Trophoblast cell (in vitro differentiated cells and primary cell): ENCODE results near the gene ST3GAL2.

Source experiments
- DNase-seq, 2 donors: peaks; one replicate each; pipeline ENCODE4 v3.0.0-alpha.2; 2016
- H2AFZ ChIP-seq: 2 replicates; pipeline ENCODE4 v1.6.1; 2013; ENCODE audit warnings: low read length, moderate library complexity, mild to moderate bottlenecking; ENCODE audit not compliant: insufficient read depth, poor library complexity
- H2AK5ac ChIP-seq: 2 replicates; pipeline ENCODE4 v1.6.1; 2013; ENCODE audit warnings: mild to moderate bottlenecking, low read length
- H2BK120ac ChIP-seq: 2 replicates; pipeline ENCODE4 v1.6.1; 2013; ENCODE audit warnings: low read length, mild to moderate bottlenecking, moderate library complexity; ENCODE audit not compliant: insufficient read depth, poor library complexity
- H2BK12ac ChIP-seq: 2 replicates; pipeline ENCODE4 v1.6.1; 2013; ENCODE audit warnings: mild to moderate bottlenecking, low read length, moderate library complexity
- H2BK5ac ChIP-seq: 2 replicates; pipeline ENCODE4 v1.6.1; 2013; ENCODE audit warnings: low read length, low read depth, moderate library complexity, mild to moderate bottlenecking; ENCODE audit not compliant: poor library complexity
- H3K14ac ChIP-seq: 2 replicates; pipeline ENCODE4 v1.6.1; 2013; ENCODE audit warnings: mild to moderate bottlenecking, low read length
- H3K18ac ChIP-seq: 2 replicates; pipeline ENCODE4 v1.6.1; 2013; ENCODE audit warnings: mild to moderate bottlenecking, low read length
- H3K23ac ChIP-seq: 2 replicates; pipeline ENCODE4 v1.6.1; 2013; ENCODE audit warnings: low read length
- H3K27ac ChIP-seq: 2 replicates; pipeline ENCODE4 v1.5.1; 2013; ENCODE audit warnings: low read depth, mild to moderate bottlenecking, inconsistent platforms, low read length, moderate library complexity
- H3K27me3 ChIP-seq: 2 replicates; pipeline ENCODE4 v1.6.1; 2013; ENCODE audit warnings: inconsistent platforms, mild to moderate bottlenecking, low read length, moderate library complexity; ENCODE audit not compliant: insufficient read depth
- H3K36me3 ChIP-seq, 2 experiments: 1 replicate in 1 of 2; 2 replicates in 1 of 2; pipeline ENCODE4 v1.6.1; 2013; ENCODE audit warnings: low read length in 2 of 2, mild to moderate bottlenecking in 2 of 2, moderate library complexity in 1 of 2; ENCODE audit not compliant: insufficient read depth in 2 of 2, control insufficient read depth in 1 of 2
- H3K4ac ChIP-seq: 2 replicates; pipeline ENCODE4 v1.6.1; 2013; ENCODE audit warnings: low read depth, mild to moderate bottlenecking, low read length, moderate library complexity
- H3K4me1 ChIP-seq, 2 experiments: 1 replicate in 1 of 2; 2 replicates in 1 of 2; pipeline ENCODE4 v1.6.1; 2013; ENCODE audit warnings: low read length in 2 of 2, mild to moderate bottlenecking in 2 of 2, moderate library complexity in 1 of 2; ENCODE audit not compliant: insufficient read depth in 2 of 2, control insufficient read depth in 1 of 2
- H3K4me2 ChIP-seq: 2 replicates; pipeline ENCODE4 v1.6.1; 2013; ENCODE audit warnings: inconsistent platforms, mild to moderate bottlenecking, low read length, moderate library complexity
- H3K4me3 ChIP-seq: 2 replicates; pipeline ENCODE4 v1.5.1; 2013; ENCODE audit warnings: mild to moderate bottlenecking, low read depth, low read length, inconsistent platforms
- H3K79me1 ChIP-seq: one replicate; pipeline ENCODE4 v1.6.1; 2013; ENCODE audit warnings: low read length
- H3K79me2 ChIP-seq: 2 replicates; pipeline ENCODE4 v1.6.1; 2013; ENCODE audit warnings: low read length, mild to moderate bottlenecking; ENCODE audit not compliant: control insufficient read depth, insufficient read depth, poor library complexity
- H3K9ac ChIP-seq: 2 replicates; pipeline ENCODE4 v1.6.1; 2013; ENCODE audit warnings: mild to moderate bottlenecking, low read length
- H3K9me3 ChIP-seq: 2 replicates; pipeline ENCODE4 v1.6.1; 2013; ENCODE audit warnings: low read depth, mild to moderate bottlenecking, control low read depth, inconsistent platforms, low read length; ENCODE audit not compliant: insufficient read depth
- H4K12ac ChIP-seq: 2 replicates; pipeline ENCODE4 v1.6.1; 2013; ENCODE audit warnings: low read depth, mild to moderate bottlenecking, low read length, moderate library complexity
- H4K8ac ChIP-seq: 2 replicates; pipeline ENCODE4 v1.6.1; 2013; ENCODE audit warnings: low read depth, mild to moderate bottlenecking, low read length, moderate library complexity
- H4K91ac ChIP-seq: one replicate; pipeline ENCODE4 v1.6.1; 2013; ENCODE audit warnings: low read depth, mild to moderate bottlenecking, low read length, moderate library complexity
- WGBS: extraction: QIAGEN DNeasy Blood & Tissue Kit; methylation state at CpG from one replicate; pipeline ENCODE4 v1.1.7; 2013; ENCODE audit warnings: missing lambda C conversion rate; ENCODE audit not compliant: insufficient read length, insufficient coverage; ENCODE audit errors: extremely low coverage; 5-methylcytosine and 5-hydroxymethylcytosine counted together

ST3GAL2 gene

GRCh38 chr16:70473446-70474319 is 34.8 kb upstream of the ST3GAL2 start:
- Histone ChIP-seq H3K4ac (no peak overlapping the region), H2BK5ac (no peak overlapping the region), H3K14ac (no peak overlapping the region), H3K27ac (no peak overlapping the region), H3K9me3 (no peaks in the 10 kb centered on the region), H3K79me2 (no peaks in the 10 kb centered on the region), H3K36me3 (peaks cover 5% of the 10 kb centered on the region in 2 experiments), H3K4me3 (no peak overlapping the region), H4K91ac (no peak overlapping the region), H3K9ac (no peak overlapping the region), H4K12ac (no peak overlapping the region), H3K4me1 (peaks cover 20 to 24% of the 10 kb centered on the region in 2 experiments), H3K4me2 (no peak overlapping the region), H2BK12ac (no peak overlapping the region), H3K27me3 (no peaks in the 10 kb centered on the region), H2BK120ac (no peak overlapping the region), H3K23ac (no peak overlapping the region), H3K18ac (no peak overlapping the region), H2AFZ (no peak overlapping the region), H4K8ac (no peak overlapping the region), H2AK5ac (no peak overlapping the region), H3K79me1 (no peaks in the 10 kb centered on the region)
- no peak for DNase-seq
- no CpG with 5 or more reads among the region's 21 CpGs for WGBS

GRCh38 chr16:70472786-70473433 is 34.0 kb upstream of the ST3GAL2 start:
- no peak overlapping the region for H3K18ac ChIP-seq
- peaks cover 20 to 22% of the 10 kb centered on the region in 2 experiments for H3K4me1 ChIP-seq
- no peak overlapping the region for H3K4me3 ChIP-seq
- no peak overlapping the region for H3K14ac ChIP-seq
- H3K4me2 ChIP-seq, result no peak overlapping the region
- no peaks in the 10 kb centered on the region for H3K9me3 ChIP-seq
- no peak overlapping the region for H4K91ac ChIP-seq
- H3K27ac ChIP-seq, result no peak overlapping the region
- no peak overlapping the region for H4K12ac ChIP-seq
- no peak for DNase-seq
- no peak overlapping the region for H3K23ac ChIP-seq
- H3K36me3 ChIP-seq, result no peaks in the 10 kb centered on the region
- no peak overlapping the region for H2BK12ac ChIP-seq
- no CpG with 5 or more reads among the region's 28 CpGs for WGBS
- no peaks in the 10 kb centered on the region for H3K79me2 ChIP-seq
- H2BK120ac ChIP-seq, result no peak overlapping the region
- no peak overlapping the region for H4K8ac ChIP-seq
- H3K27me3 ChIP-seq, result no peaks in the 10 kb centered on the region
- H3K79me1 ChIP-seq, result no peaks in the 10 kb centered on the region
- H2AFZ ChIP-seq, result no peak overlapping the region
- H3K4ac ChIP-seq, result no peak overlapping the region
- no peak overlapping the region for H3K9ac ChIP-seq
- H2BK5ac ChIP-seq, result no peak overlapping the region
- H2AK5ac ChIP-seq, result no peak overlapping the region

- no CpG with 5 or more reads among the region's 17 CpGs for WGBS
- Histone ChIP-seq H3K4me3 (no peak overlapping the region), H3K27ac (no peak overlapping the region), H3K23ac (no peak overlapping the region), H3K14ac (no peak overlapping the region), H3K4ac (no peak overlapping the region), H2BK5ac (no peak overlapping the region), H2AK5ac (no peak overlapping the region), H3K79me1 (no peaks in the 10 kb centered on the region), H2BK12ac (no peak overlapping the region), H3K36me3 (no peaks in the 10 kb centered on the region), H3K4me2 (no peak overlapping the region), H2BK120ac (no peak overlapping the region), H3K9me3 (no peaks in the 10 kb centered on the region), H3K18ac (no peak overlapping the region), H3K27me3 (no peaks in the 10 kb centered on the region), H4K12ac (no peak overlapping the region), H3K4me1 (peaks cover 16% of the 10 kb centered on the region in 2 experiments), H3K9ac (no peak overlapping the region), H4K91ac (no peak overlapping the region), H2AFZ (no peak overlapping the region), H4K8ac (no peak overlapping the region), H3K79me2 (no peaks in the 10 kb centered on the region)
- peak in 1 of 2 donors; percentile 46 for DNase-seq
Observed at GRCh38 chr16:70470927-70471341, 32.0 kb upstream of the ST3GAL2 start.

- WGBS, result no CpG with 5 or more reads among the region's 10 CpGs
- DNase-seq, result no peak
- H3K79me1 ChIP-seq, result no peaks in the 10 kb centered on the region
- H3K4me3 ChIP-seq, result no peak overlapping the region
- H2BK12ac ChIP-seq, result no peak overlapping the region
- no peak overlapping the region for H3K27ac ChIP-seq
- H3K18ac ChIP-seq, result no peak overlapping the region
- H3K79me2 ChIP-seq, result no peaks in the 10 kb centered on the region
- no peak overlapping the region for H4K91ac ChIP-seq
- H3K4ac ChIP-seq, result no peak overlapping the region
- peak overlapping the region; percentile 19 for H4K12ac ChIP-seq
- no peak overlapping the region for H3K4me2 ChIP-seq
- H3K27me3 ChIP-seq, result no peaks in the 10 kb centered on the region
- H3K4me1 ChIP-seq, result peaks cover 12 to 13% of the 10 kb centered on the region in 2 experiments
- no peak overlapping the region for H4K8ac ChIP-seq
- H2BK5ac ChIP-seq, result no peak overlapping the region
- no peak overlapping the region for H2AK5ac ChIP-seq
- H3K36me3 ChIP-seq, result no peaks in the 10 kb centered on the region
- no peak overlapping the region for H3K23ac ChIP-seq
- H2AFZ ChIP-seq, result no peak overlapping the region
- no peak overlapping the region for H3K14ac ChIP-seq
- no peaks in the 10 kb centered on the region for H3K9me3 ChIP-seq
- H2BK120ac ChIP-seq, result no peak overlapping the region
- H3K9ac ChIP-seq, result no peak overlapping the region
Observed at GRCh38 chr16:70470141-70470926, 31.4 kb upstream of the ST3GAL2 start.
